Measurements from ENCODE around the gene JPH2.
"Not testable (repeated sequence)": the region's sequence is repeated elsewhere in the genome, so short reads cannot be mapped to it uniquely, and the experiment has no call there.

Gene JPH2

DNA sequence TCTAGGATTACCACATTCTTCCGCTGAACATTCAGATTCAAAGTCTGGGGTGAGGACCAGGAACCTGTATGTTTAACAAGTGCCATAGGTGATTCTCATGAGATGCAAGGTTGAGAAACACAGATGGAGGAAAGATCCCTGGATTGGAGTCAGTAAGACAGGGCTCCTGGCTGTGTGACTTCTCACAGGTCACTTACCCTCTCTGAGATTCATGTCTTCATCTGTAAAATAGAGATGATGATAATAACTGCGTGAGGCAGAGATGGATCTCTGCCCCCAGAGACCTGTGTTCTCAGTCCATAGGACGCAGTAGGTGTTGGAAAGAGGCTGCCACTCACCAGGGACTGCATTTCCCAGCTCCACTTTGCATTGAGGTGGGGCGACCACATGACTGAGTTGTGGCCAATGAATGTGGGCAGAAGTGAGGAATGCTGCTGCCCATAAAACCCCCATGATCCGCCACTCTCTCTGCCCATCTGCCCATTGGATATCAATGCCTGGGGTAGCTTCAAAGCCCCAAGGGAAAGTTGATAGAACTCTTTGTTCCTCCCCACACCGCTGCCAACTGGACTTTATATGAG is 46.5 kb upstream of the JPH2 start:
- no peak for ATAC-seq

DNA sequence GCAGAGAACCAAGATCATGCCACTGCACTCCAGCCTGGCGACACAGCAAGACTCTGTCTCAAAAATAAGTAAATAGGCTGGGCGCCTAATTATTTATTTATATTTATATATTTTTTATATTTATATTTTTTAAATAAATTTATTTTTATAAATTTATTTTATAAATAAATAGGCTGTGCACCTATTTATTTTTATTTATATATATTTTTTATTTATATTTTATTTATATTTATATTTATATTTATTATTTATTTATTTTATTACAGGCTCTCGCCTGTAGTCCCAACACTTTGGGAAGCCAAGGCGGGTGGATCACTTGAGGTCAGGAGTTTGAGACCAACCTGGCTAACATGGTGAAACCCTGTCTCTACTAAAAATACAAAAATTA is 45.5 kb upstream of the JPH2 start:
- not testable (repeated sequence) for ATAC-seq

More for the DNA sequence above, 46.5 kb upstream of the JPH2 start:
- TF ChIP-seq ZNF70 (CRISPR knock-in tag; IDR thresholded peaks at IDR 0.05) (no peak), ZFP30 (CRISPR knock-in tag; IDR thresholded peaks at IDR 0.05) (no peak), ARNTL (CRISPR knock-in tag; IDR thresholded peaks at IDR 0.05; ENCODE audit: borderline replicate concordance, low read depth) (no peak), CSDC2 (CRISPR knock-in tag; IDR thresholded peaks at IDR 0.05) (no peak), ZNF8 (CRISPR knock-in tag; IDR thresholded peaks at IDR 0.05) (no peak), PPARA (CRISPR knock-in tag; IDR thresholded peaks at IDR 0.05; ENCODE audit: borderline replicate concordance) (no peak), ZNF565 (CRISPR knock-in tag; conservative IDR thresholded peaks at IDR 0.05; ENCODE audit: low read depth) (no peak)
- TF ChIP-seq, protein P1, sequence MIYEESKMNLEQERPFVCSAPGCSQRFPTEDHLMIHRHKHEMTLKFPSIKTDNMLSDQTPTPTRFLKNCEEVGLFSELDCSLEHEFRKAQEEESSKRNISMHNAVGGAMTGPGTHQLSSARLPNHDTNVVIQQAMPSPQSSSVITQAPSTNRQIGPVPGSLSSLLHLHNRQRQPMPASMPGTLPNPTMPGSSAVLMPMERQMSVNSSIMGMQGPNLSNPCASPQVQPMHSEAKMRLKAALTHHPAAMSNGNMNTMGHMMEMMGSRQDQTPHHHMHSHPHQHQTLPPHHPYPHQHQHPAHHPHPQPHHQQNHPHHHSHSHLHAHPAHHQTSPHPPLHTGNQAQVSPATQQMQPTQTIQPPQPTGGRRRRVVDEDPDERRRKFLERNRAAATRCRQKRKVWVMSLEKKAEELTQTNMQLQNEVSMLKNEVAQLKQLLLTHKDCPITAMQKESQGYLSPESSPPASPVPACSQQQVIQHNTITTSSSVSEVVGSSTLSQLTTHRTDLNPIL (CRISPR knock-in tag; IDR thresholded peaks at IDR 0.05; ENCODE audit: low read depth) = no peak

- ATAC-seq = no peak
- TF ChIP-seq RARB (CRISPR knock-in tag; IDR thresholded peaks at IDR 0.05) = no peak
- no peak for TF ChIP-seq POU6F1 (CRISPR knock-in tag; IDR thresholded peaks at IDR 0.05; ENCODE audit: borderline replicate concordance, low read depth)
- no peak for TF ChIP-seq BACH2 (CRISPR knock-in tag; IDR thresholded peaks at IDR 0.05; ENCODE audit: borderline replicate concordance)
- no peak for TF ChIP-seq CSDC2 (CRISPR knock-in tag; IDR thresholded peaks at IDR 0.05)
- TF ChIP-seq ARNTL (CRISPR knock-in tag; IDR thresholded peaks at IDR 0.05; ENCODE audit: borderline replicate concordance, low read depth) = no peak
- no peak for TF ChIP-seq ESRRG (CRISPR knock-in tag; IDR thresholded peaks at IDR 0.05)
- TF ChIP-seq, protein P2, sequence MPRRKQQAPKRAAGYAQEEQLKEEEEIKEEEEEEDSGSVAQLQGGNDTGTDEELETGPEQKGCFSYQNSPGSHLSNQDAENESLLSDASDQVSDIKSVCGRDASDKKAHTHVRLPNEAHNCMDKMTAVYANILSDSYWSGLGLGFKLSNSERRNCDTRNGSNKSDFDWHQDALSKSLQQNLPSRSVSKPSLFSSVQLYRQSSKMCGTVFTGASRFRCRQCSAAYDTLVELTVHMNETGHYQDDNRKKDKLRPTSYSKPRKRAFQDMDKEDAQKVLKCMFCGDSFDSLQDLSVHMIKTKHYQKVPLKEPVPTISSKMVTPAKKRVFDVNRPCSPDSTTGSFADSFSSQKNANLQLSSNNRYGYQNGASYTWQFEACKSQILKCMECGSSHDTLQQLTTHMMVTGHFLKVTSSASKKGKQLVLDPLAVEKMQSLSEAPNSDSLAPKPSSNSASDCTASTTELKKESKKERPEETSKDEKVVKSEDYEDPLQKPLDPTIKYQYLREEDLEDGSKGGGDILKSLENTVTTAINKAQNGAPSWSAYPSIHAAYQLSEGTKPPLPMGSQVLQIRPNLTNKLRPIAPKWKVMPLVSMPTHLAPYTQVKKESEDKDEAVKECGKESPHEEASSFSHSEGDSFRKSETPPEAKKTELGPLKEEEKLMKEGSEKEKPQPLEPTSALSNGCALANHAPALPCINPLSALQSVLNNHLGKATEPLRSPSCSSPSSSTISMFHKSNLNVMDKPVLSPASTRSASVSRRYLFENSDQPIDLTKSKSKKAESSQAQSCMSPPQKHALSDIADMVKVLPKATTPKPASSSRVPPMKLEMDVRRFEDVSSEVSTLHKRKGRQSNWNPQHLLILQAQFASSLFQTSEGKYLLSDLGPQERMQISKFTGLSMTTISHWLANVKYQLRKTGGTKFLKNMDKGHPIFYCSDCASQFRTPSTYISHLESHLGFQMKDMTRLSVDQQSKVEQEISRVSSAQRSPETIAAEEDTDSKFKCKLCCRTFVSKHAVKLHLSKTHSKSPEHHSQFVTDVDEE (CRISPR knock-in tag; IDR thresholded peaks at IDR 0.05) = no peak
- TF ChIP-seq, protein P1 (CRISPR knock-in tag; IDR thresholded peaks at IDR 0.05; ENCODE audit: low read depth) = no peak
- no peak for TF ChIP-seq ZNF70 (CRISPR knock-in tag; IDR thresholded peaks at IDR 0.05)
- no peak for TF ChIP-seq ISL1 (CRISPR knock-in tag; IDR thresholded peaks at IDR 0.05)
- TF ChIP-seq PATZ1 (CRISPR knock-in tag; IDR thresholded peaks at IDR 0.05; ENCODE audit: borderline replicate concordance) = no peak
- no peak for TF ChIP-seq TOX (CRISPR knock-in tag; IDR thresholded peaks at IDR 0.05; ENCODE audit: borderline replicate concordance)
- no peak for TF ChIP-seq ZC3H10 (CRISPR knock-in tag; IDR thresholded peaks at IDR 0.05)
- no peak for TF ChIP-seq SNAI2 (CRISPR knock-in tag; IDR thresholded peaks at IDR 0.05)
- TF ChIP-seq ZFP3 (CRISPR knock-in tag; IDR thresholded peaks at IDR 0.05) = no peak
- no peak for TF ChIP-seq GLIS3 (CRISPR knock-in tag; IDR thresholded peaks at IDR 0.05)
- TF ChIP-seq CSRNP3 (CRISPR knock-in tag; IDR thresholded peaks at IDR 0.05) = no peak
- no peak for TF ChIP-seq PPARA (CRISPR knock-in tag; IDR thresholded peaks at IDR 0.05; ENCODE audit: borderline replicate concordance)
Observed at GRCh38 chr20:44231713-44232468, 44.9 kb upstream of the JPH2 start.
